ENCODE data around the gene APOO. TPM values are rescaled to one million over a fixed set of nuclear protein-coding genes. Genes with fewer than 3 reads are reported as not detected.

APOO gene
- total and polyA plus RNA-seq, 2 of the 4 experiments (the other 2 are of a cell fraction), result 9.0 to 14.2 TPM

DNA sequence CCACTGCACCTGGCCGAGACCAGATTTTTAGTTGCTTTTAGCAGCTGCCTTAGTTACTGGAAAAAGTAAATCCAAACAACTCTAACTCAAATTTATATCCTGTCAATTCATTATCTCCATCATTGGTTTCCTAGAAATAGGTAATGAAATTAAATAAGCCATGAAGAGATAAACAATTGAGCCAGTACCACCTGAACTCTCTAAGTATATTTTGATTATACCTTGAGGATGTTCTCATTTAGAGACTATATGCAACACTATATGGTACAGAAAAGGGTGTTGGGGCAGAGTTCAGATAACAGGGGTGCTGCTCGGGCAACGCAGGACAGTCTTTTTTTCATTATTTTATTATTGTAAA is 89.8 kb downstream of the APOO start:
- Histone ChIP-seq H2BK20ac (ENCODE audit: low read depth, low read length) (no peak overlapping the region), H3K4me3 (ENCODE audit: insufficient read depth, low read depth, low read length) (no peak overlapping the region), H4K5ac (ENCODE audit: low read depth, low read length) (no peak overlapping the region), H4K8ac (ENCODE audit: low read depth in 2 of 2, low read length in 2 of 2) (no peak overlapping the region), H3K56ac (ENCODE audit: extremely low read depth, insufficient read depth, low read length) (no peak overlapping the region), H2BK5ac (ENCODE audit: low read depth, low read length, poor library complexity, severe bottlenecking) (no peak overlapping the region), H3K14ac (replicated peaks; ENCODE audit: low read depth, low read length) (no peak overlapping the region), H3K27ac (ENCODE audit: insufficient read depth, low read length) (no peak overlapping the region), H2AK9ac (replicated peaks; ENCODE audit: low read depth, low read length, poor library complexity) (no peak overlapping the region), H3K23ac (ENCODE audit: low read depth, low read length) (no peak overlapping the region), H3K18ac (ENCODE audit: low read depth, low read length) (no peak overlapping the region), H3K4ac (ENCODE audit: low read depth, low read length) (no peak overlapping the region), H2BK15ac (ENCODE audit: low read depth, low read length) (no peak overlapping the region), H2AK5ac (ENCODE audit: low read depth, low read length) (no peak overlapping the region), H3K9me3 (ENCODE audit: control insufficient read depth, insufficient read depth, low read length) (peaks cover 2% of the 10 kb centered on the region), H3K4me1 (ENCODE audit: control insufficient read depth, insufficient read depth, low read length) (no peaks in the 10 kb centered on the region), H3K79me1 (ENCODE audit: low read depth in 1 of 2, low read length in 2 of 2) (no peaks in the 10 kb centered on the region), H2BK120ac (ENCODE audit: low read depth, low read length) (no peak overlapping the region), H3K9me1 (ENCODE audit: insufficient read depth, low read length) (no peaks in the 10 kb centered on the region), H3K4me2 (ENCODE audit: low read depth, low read length) (no peak overlapping the region), H3K9ac (ENCODE audit: low read depth, low read length) (no peak overlapping the region), H2AFZ (replicated peaks; ENCODE audit: low read length, poor library complexity) (no peak overlapping the region), H3K27me3 (ENCODE audit: control insufficient read depth, insufficient read depth, low read length) (no peaks in the 10 kb centered on the region; the same call in 1 of the 2 replicates), H4K20me1 (ENCODE audit: insufficient read depth, low read length) (no peaks in the 10 kb centered on the region), H4K91ac (ENCODE audit: insufficient read depth, low read depth, low read length) (no peak overlapping the region), H3K36me3 (ENCODE audit: control insufficient read depth, insufficient read depth, low read length) (no peaks in the 10 kb centered on the region)
- in situ Hi-C loops (cut with MboI; ENCODE audit: low sequenced_read_pairs) (no loop called here), intact Hi-C loops (cut with micrococcal nuclease) (no loop called here), dilution Hi-C loops (cut with HindIII; ENCODE audit: low sequenced_read_pairs, unreplicated experiment) (no loop called here)
- ChIA-PET CTCF (no interaction called here), POLR2A (ENCODE audit: unreplicated experiment) (no interaction called here)
- TF ChIP-seq RAD21 (IDR thresholded peaks at IDR 0.05; ENCODE audit: low read length) (no peak), SMC3 (IDR thresholded peaks at IDR 0.05; ENCODE audit: low read depth, low read length) (no peak), MAZ (IDR thresholded peaks at IDR 0.05; ENCODE audit: borderline replicate concordance, low read depth, low read length) (no peak), NFE2L2 (IDR thresholded peaks at IDR 0.05; ENCODE audit: low read depth, low read length) (no peak), FOS (IDR thresholded peaks at IDR 0.05; ENCODE audit: low read depth, low read length) (no peak), RCOR1 (IDR thresholded peaks at IDR 0.05; ENCODE audit: insufficient replicate concordance, low read length) (no peak), CEBPB (IDR thresholded peaks at IDR 0.05; ENCODE audit: low read depth, low read length) (no peak), RFX5 (IDR thresholded peaks at IDR 0.05; ENCODE audit: low read depth, low read length) (no peak), POLR2A (IDR thresholded peaks at IDR 0.05; ENCODE audit: low read depth, low read length) (no peak), CHD1 (IDR thresholded peaks at IDR 0.05; ENCODE audit: low read depth, low read length) (no peak), MAFK (IDR thresholded peaks at IDR 0.05; ENCODE audit: low read depth, low read length) (no peak), MXI1 (IDR thresholded peaks at IDR 0.05; ENCODE audit: borderline replicate concordance, low read depth, low read length) (no peak), BHLHE40 (IDR thresholded peaks at IDR 0.05; ENCODE audit: low read depth, low read length) (no peak)
- TF ChIP-seq, protein P1, sequence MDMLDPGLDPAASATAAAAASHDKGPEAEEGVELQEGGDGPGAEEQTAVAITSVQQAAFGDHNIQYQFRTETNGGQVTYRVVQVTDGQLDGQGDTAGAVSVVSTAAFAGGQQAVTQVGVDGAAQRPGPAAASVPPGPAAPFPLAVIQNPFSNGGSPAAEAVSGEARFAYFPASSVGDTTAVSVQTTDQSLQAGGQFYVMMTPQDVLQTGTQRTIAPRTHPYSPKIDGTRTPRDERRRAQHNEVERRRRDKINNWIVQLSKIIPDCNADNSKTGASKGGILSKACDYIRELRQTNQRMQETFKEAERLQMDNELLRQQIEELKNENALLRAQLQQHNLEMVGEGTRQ (IDR thresholded peaks at IDR 0.05; ENCODE audit: low read depth, low read length), result no peak
- TF ChIP-seq, protein P2, sequence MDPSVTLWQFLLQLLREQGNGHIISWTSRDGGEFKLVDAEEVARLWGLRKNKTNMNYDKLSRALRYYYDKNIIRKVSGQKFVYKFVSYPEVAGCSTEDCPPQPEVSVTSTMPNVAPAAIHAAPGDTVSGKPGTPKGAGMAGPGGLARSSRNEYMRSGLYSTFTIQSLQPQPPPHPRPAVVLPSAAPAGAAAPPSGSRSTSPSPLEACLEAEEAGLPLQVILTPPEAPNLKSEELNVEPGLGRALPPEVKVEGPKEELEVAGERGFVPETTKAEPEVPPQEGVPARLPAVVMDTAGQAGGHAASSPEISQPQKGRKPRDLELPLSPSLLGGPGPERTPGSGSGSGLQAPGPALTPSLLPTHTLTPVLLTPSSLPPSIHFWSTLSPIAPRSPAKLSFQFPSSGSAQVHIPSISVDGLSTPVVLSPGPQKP (IDR thresholded peaks at IDR 0.05; ENCODE audit: borderline replicate concordance, low read depth, low read length), result no peak
- TF ChIP-seq, protein P3, sequence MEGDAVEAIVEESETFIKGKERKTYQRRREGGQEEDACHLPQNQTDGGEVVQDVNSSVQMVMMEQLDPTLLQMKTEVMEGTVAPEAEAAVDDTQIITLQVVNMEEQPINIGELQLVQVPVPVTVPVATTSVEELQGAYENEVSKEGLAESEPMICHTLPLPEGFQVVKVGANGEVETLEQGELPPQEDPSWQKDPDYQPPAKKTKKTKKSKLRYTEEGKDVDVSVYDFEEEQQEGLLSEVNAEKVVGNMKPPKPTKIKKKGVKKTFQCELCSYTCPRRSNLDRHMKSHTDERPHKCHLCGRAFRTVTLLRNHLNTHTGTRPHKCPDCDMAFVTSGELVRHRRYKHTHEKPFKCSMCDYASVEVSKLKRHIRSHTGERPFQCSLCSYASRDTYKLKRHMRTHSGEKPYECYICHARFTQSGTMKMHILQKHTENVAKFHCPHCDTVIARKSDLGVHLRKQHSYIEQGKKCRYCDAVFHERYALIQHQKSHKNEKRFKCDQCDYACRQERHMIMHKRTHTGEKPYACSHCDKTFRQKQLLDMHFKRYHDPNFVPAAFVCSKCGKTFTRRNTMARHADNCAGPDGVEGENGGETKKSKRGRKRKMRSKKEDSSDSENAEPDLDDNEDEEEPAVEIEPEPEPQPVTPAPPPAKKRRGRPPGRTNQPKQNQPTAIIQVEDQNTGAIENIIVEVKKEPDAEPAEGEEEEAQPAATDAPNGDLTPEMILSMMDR (conservative IDR thresholded peaks at IDR 0.05; ENCODE audit: low read depth, low read length), result no peak
- ATAC-seq (ENCODE audit: low read depth), result no peak
- WGBS, 2 experiments (ENCODE audit: extremely low coverage in 2 of 2, insufficient read length in 1 of 2), result no CpG with 5 or more reads among the region's 3 CpGs
- BruUV-seq (replicated peaks), result no TSS peak
- DNase-seq, result no peak
